ENCODE results near the gene ZNF575. TPM values are rescaled to one million over a fixed set of nuclear protein-coding genes. Genes with fewer than 3 reads are reported as not detected.

ZNF575 gene, protein sequence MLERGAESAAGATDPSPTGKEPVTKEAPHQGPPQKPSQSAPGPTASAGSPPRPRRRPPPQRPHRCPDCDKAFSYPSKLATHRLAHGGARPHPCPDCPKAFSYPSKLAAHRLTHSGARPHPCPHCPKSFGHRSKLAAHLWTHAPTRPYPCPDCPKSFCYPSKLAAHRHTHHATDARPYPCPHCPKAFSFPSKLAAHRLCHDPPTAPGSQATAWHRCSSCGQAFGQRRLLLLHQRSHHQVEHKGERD
- 1.8 and 2.6 TPM in 2 replicates for total RNA-seq (ENCODE audit: low replicate concordance)
- long read RNA-seq, result 0 reads

DNA sequence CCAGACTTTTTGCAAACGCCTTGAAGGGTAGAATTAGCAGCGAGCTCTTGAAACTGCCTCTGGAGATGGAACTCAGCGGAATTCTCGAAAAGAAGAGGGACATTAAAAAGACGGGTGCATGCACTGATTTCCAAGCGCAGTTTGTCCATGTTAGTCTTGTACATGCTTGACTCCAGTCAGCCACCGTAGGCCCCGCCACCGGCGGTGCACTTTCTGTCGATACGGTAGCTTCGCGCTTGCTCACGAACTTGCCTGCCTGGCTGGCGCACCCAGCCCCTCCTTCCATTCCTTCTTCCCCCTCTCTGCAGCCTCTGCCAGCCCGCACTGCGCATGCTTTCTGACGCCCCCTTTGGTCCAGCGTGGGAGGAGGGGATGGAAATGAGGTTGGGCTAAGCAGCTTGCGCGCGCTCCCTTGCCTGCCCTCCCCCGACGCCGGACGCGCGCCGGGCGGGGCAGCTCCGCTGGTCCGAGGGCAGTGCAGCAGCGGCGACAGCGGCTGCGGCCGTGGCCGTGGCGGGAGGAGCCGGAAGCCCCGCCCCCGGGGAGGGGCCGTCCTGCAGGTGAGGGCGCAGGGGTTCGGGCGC lies at the start of gene ZNF575:
TSS of gene ZNF575 (plus strand) at position 227 of the 584 bp plus-strand sequence. CDS start 1,235 bp downstream, outside the sequence.
- Mint-ChIP-seq H3K36me3 (peaks cover 11% of the 10 kb centered on the region), H3K27ac (peak within 1 kb of the TSS; percentile 98), H3K9me3 (no peaks in the 10 kb centered on the region), H3K4me3 (peak within 1 kb of the TSS; percentile 94), H3K4me1 (ENCODE audit: unreplicated experiment) (peaks cover 4% of the 10 kb centered on the region), H3K27me3 (no peaks in the 10 kb centered on the region)
- DNase-seq (ENCODE audit: extremely low spot score, unreplicated experiment), result peak; percentile 94
- TF ChIP-seq, protein P1, sequence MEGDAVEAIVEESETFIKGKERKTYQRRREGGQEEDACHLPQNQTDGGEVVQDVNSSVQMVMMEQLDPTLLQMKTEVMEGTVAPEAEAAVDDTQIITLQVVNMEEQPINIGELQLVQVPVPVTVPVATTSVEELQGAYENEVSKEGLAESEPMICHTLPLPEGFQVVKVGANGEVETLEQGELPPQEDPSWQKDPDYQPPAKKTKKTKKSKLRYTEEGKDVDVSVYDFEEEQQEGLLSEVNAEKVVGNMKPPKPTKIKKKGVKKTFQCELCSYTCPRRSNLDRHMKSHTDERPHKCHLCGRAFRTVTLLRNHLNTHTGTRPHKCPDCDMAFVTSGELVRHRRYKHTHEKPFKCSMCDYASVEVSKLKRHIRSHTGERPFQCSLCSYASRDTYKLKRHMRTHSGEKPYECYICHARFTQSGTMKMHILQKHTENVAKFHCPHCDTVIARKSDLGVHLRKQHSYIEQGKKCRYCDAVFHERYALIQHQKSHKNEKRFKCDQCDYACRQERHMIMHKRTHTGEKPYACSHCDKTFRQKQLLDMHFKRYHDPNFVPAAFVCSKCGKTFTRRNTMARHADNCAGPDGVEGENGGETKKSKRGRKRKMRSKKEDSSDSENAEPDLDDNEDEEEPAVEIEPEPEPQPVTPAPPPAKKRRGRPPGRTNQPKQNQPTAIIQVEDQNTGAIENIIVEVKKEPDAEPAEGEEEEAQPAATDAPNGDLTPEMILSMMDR (conservative IDR thresholded peaks at IDR 0.05), result no peak

DNA sequence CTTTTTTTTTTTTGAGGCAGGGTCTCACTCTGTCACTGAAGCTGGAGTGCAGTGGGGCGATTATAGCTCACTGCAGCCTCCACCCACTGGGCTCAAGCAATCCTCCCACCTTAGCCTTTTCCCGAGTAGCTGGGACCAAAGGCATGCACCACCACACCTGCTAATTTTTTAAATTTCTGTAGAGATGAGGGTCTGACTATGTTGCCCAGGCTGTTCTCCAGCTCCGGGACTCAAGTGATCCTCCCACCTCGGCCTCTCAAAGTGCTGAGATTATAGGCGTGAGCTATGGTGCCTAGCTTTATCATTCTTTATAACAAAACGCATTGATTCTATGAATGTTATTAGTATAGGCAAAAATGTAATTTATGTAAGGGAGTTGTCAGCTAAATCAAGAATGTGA lies 49.7 kb upstream of the ZNF575 start:
- Mint-ChIP-seq H3K27me3 (no peaks in the 10 kb centered on the region), H3K4me1 (ENCODE audit: unreplicated experiment) (no peaks in the 10 kb centered on the region), H3K4me3 (no peak overlapping the region), H3K36me3 (peaks cover 1% of the 10 kb centered on the region), H3K27ac (no peak overlapping the region), H3K9me3 (no peaks in the 10 kb centered on the region)
- TF ChIP-seq, protein P1 (conservative IDR thresholded peaks at IDR 0.05), result no peak
- no peak for DNase-seq (ENCODE audit: extremely low spot score, unreplicated experiment)

DNA sequence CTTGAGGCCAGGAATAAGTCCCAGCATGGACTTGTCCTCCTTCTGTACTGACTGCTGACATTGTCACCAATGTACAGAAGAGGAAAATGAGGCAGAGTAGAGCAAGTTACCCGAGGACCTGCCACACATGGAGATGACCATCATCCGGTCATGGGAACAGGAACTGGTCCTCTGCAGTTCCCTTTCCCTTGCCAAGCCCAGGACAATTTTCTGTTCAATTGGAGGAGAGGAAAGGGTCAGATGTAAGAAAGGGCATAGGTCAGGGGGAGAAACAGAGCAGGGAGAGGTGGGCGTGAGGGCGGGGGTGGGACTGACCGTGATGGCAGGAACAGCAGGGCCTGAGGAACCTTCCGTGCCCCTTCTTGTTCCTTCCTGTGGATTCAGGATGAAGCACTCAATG lies 47.0 kb upstream of the ZNF575 start:
- H3K27ac Mint-ChIP-seq, result no peak overlapping the region
- no peaks in the 10 kb centered on the region for H3K4me1 Mint-ChIP-seq (ENCODE audit: unreplicated experiment)
- no peaks in the 10 kb centered on the region for H3K27me3 Mint-ChIP-seq

DNA sequence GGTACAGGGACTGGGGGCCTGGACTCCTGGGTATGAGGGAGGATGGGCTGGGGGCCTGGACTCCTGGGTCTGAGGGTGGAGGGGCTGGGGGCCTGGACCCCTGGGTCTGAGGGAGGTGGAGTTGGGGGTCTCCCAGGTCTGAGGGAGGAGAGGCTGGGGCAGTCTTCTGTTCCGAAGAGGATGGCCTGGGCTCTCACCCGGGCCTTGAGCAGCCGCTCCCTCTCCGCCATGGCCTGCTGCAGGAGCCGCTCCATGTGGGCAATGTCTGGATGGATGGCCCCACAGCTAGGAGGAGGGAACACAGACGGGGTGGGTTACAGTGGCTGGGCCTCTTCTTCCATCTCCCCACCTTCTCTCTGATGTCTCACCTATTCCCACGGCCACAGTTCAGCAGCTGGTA lies 46.6 kb upstream of the ZNF575 start:
- H3K27ac Mint-ChIP-seq, result no peak overlapping the region
- DNase-seq (ENCODE audit: extremely low spot score, unreplicated experiment), result no peak
- H3K36me3 Mint-ChIP-seq, result peaks cover 3% of the 10 kb centered on the region
- H3K27me3 Mint-ChIP-seq, result no peaks in the 10 kb centered on the region
- no peaks in the 10 kb centered on the region for H3K9me3 Mint-ChIP-seq
- no peak overlapping the region for H3K4me3 Mint-ChIP-seq
- TF ChIP-seq, protein P1 (conservative IDR thresholded peaks at IDR 0.05), result no peak
- H3K4me1 Mint-ChIP-seq (ENCODE audit: unreplicated experiment), result no peaks in the 10 kb centered on the region

More for the DNA sequence above, 47.0 kb upstream of the ZNF575 start:
- Mint-ChIP-seq H3K36me3 (peaks cover 3% of the 10 kb centered on the region), H3K4me3 (no peak overlapping the region), H3K9me3 (no peaks in the 10 kb centered on the region)
- no peak for DNase-seq (ENCODE audit: extremely low spot score, unreplicated experiment)
- TF ChIP-seq, protein P1 (conservative IDR thresholded peaks at IDR 0.05), result no peak

DNA sequence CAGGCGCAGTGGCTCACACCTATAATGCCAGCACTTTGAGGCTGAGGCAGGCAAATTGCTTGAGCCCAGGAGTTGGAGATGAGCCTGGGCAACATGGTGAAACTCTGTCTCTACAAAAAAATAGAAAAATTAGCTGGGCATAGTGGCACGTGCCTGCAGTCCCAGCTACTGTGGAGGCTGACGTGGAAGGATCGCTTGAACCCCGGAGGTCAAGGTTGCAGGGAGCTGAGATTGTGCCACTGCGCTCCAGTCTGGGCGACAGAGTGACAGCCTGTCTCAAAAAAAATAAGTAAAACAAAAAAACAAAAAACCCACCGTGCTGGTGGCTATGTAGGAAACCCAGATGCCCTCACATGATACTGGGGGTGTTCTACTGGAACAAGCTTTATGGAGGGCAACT lies 44.8 kb upstream of the ZNF575 start:
- Mint-ChIP-seq H3K27ac (no peak overlapping the region), H3K36me3 (peaks cover 3% of the 10 kb centered on the region), H3K4me1 (ENCODE audit: unreplicated experiment) (no peaks in the 10 kb centered on the region), H3K9me3 (no peaks in the 10 kb centered on the region), H3K27me3 (no peaks in the 10 kb centered on the region), H3K4me3 (no peak overlapping the region)
- no peak for DNase-seq (ENCODE audit: extremely low spot score, unreplicated experiment)
- TF ChIP-seq, protein P1 (conservative IDR thresholded peaks at IDR 0.05), result no peak

Data from type B pancreatic cell (in vitro differentiated cells).